Hindlimb muscle (tissue), 1 donor: ENCODE measurements around the gene FREM2. TPM values are rescaled to one million over a fixed set of nuclear protein-coding genes. Genes with fewer than 3 reads are reported as not detected.
A peak's percentile ranks its signal among the peaks of the same experiment; 100 is the strongest.

Source experiments
- DNase-seq: peaks from one replicate; pipeline ENCODE4 v3.0.0-alpha.2; 2013
- polyA plus RNA-seq: library from polyadenylated mRNA; unstranded; fragments of 120-200 nt; gene quantifications from one replicate; pipeline ENCODE4 v1.2.1, GENCODE V29; 2013; ENCODE audit not compliant: insufficient read length

FREM2 gene
- polyA plus RNA-seq, 1 donor, result 5.5 TPM

DNA sequence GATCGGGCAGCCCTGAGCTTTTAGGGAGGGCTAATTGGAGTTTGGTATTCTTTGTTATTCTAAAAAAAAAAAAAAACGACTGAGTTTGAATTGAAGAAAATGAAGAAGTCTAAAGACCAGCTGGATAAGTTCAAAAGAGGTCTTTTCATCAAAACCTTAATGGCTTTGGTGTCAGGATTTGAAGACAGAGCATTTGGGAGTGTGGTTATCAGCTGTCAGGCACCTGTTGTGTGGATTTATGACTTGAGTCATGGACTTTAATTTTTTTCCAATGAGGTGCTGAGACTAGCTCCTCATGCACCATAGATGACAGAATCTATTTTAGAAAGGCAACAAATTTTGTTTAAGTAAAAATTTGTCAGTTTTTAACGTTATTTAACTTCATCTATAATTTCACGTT lies 72.5 kb downstream of the FREM2 start:
- no peak for DNase-seq

DNA sequence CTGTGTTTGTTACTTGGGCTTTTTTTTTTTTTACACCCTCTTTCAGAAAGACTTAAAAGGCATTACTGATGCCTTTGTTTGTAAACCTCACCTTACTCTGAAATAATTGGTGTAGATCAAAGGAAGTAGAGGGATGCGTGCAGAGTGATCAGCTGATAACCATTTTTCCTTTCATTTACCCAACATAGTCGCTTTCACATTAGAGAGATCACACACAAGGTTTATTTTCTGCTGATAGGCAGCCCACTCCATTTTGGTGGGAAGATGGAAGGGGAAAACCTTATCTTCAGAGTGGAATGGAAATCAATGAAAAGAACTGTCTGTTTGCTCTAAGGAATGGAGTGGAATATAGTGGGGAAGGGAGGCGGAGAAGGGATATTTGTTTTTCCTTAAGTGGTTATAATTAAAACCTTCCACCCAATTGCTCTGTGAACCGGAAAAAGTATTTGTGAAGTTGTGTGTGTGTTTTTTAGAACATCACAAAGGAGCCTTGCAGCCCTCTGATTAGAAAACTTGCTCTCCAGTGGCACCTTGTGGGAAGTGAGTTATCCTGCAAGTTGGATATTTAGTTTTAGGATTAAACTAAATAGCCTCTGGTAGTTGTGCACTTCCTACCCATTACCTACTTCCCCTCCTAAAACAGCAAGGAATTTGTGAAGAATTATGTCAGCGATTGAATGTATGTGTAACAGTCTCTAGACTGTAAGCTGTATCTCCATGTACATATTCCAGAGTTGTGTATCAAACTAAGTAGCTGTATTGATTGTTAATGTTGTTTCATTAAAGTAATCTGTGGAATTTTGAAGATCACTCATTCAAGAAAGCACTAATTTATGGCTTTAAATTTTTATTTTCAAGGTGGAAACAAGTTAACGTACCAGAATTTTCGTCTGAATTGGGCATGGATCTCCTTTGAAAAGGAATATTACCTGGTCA lies 76.8 kb downstream of the FREM2 start:
- peak; percentile 11 for DNase-seq

DNA sequence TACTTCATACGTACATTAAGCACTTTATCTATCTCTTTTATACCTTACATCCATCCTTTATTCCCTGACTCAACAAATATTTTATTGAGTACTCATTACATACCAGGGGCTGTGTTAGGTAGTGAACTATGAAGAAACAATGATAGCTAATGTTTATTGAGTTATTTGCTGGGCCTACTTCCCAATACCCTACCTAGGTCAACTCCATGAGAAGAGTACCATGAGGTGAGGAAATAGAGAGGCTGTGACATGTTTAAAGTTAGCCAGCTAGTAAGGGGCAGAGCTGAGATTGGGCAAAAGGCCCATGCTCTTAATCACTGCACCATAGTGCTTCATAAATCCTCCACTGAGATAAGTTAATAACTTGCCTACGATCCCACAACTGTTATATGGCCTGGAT lies 79.9 kb downstream of the FREM2 start:
- no peak for DNase-seq

DNA sequence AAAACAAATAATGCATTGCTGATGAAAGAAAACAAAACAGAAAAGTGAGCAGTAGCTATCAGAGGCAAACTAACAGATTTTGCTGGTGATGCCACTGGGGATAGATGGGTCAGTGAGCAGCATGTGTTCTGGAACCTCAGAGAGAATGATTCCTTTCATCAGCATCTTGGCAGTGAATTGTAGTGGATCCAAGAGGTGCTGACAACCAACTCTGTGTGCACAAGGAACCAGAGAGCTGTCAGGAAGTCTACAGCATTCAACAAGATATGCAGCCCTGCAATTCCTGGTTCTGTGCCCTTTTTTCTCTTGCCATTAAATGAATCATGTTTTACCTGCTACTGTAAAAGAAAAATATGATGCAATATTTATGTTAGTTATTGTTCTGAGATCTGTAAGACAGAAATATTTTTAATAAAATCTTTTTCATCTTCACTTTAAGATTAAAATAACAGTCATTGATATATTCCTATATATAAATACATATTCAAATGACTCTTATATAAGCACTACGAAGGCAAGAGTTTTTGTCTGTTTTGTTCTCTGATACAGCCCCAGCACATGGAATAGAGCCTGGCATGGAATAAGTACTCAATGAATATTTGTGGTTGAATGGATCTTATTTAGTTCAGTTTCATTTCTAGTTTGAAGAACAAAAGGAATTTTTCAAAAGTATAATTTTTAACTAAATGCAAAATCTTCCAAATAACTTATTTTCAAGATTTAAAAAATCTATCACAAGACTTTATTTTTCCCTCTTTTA lies 80.8 kb downstream of the FREM2 start:
- no peak for DNase-seq

DNA sequence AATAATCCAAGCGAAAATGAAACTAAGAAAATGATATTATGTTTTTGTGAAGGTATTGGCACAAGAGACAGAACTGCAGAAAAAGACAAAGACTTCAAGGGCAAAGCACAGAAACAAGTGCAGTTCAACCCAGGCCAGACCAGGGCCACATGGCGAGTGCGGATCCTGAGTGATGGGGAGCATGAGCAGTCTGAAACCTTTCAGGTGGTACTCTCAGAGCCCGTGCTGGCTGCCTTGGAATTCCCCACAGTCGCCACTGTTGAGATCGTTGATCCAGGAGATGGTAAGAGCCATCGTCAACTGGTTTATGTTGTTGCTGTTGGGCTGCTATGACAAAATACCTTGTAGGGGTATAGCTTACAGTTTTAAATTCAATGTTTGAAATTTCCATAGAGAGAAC lies 82.6 kb downstream of the FREM2 start:
- no peak for DNase-seq

DNA sequence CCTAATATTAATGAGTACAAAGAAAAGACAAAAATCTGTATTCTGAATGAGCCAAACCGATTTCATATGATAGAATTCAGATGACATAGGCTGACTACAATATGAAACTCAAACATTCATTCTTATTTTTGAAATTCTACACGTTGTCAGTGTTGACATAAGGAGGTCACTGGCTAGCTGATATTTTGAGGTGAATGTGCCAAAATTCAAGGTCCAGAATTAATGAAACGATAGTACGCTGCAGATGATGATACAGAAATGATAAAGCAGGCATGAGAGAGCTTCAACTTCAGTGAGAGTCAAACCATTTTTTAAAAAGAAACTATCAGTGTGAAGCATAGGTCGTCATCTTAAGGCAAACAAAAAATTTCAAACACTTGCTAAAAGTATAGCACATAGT lies 88.2 kb downstream of the FREM2 start:
- no peak for DNase-seq

DNA sequence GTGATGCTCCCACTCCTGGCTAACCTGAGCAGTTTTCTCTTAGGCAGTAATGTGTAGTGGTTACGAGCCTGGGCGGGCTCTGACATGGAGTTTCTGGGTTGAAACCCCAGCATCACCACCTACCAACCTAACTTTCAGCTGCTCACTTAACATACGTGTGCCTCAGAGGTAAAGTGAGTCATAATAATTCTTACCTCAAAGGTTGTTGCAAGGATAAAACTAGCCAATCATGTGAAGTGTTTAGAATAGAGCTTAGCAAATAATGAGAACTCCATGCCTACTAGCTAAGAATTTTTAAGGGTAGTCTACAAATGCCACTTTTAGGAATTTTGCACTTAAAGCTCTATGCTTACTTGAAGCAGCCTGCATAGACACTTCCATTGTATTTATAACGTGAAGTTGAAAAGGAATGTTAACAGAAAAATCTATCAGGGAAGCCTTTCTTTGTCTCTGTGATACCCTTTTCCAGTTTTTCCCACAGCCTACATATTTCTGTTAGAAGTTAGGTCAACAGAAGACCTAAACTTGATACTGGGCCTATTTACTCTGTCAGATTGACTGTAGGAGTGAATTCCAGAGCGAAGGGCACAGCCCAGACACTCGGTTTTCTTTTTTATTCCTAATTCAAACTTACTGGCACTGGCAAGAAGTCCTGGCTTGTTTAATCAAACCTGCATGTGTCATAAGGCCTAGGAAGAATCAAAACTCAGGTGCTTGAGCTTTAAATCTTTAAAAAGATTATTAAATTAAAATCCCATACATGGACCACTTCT lies 90.7 kb downstream of the FREM2 start:
- no peak for DNase-seq

DNA sequence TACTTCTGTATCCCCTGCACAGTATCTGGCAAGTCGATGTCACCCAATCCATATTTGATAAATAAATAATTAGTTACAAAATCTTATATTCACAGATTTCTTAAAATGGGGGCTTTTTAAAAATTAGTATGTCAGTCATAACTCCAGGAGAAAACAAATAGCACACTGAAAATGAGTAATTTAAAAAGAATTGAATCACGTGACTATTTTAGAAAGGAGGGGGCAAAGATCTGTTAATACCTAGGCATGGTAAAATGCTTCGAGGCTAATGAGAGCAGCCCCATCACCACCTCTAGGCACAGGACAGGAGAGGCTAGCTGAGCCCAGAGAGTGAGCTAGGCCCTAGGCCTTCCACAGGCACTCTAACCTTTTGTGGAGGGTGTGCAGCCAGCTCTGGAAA lies 94.7 kb downstream of the FREM2 start:
- no peak for DNase-seq

DNA sequence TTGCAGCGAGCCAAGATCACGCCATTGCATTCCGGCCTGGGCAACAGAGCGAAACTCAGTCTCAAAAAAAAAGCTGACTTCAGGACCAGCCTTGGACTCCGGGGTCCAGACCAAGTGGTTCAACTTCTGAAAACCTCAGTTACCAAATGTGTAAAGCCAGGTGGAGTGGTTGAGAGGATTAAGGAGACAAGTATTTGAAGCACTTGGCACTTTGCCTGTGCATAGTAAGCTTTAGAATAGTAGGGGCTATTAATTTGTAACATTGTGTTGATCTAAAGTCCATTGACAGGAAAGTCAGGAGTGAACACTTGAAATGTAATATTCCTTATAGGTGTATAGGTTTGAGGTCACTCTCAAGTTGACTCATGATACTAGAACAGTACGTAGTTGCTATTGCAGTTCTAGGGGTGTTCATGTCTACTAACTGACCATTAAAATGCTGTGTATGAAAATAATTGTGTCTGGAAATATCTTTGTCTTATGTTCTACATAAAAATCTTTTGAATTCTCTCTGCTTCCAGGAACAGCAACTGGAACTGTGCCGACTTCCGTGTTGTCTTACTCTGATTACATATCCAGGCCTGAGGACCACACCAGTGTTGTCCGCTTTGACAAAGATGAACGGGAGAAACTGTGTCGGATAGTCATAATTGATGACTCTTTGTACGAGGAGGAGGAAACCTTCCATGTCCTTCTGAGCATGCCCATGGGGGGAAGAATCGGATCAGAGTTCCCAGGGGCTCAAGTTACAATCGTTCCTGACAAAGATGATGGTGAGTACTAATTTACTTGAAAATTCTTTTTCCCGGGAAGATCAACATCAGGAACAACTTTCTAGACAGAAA lies 97.4 kb downstream of the FREM2 start:
- peak; percentile 9 for DNase-seq

DNA sequence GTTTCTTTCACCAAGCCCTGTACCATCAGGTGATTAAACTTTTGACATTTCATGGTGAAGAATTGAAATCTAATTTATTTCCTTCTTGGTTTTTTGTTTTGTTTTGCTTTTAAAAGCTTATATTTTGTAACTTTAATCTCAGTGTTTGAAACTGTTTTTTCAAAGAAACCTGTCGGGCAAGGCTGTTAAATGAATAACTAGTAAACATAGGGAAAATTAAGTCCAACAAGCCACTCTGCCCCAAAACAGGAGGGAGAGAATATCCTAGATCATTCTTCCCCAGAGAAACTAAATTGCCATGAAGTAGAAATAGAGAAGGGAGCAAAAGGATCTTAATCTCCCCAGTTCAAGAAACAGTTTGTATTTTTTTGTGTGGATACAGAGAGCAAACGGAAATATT lies 98.2 kb downstream of the FREM2 start:
- DNase-seq, result no peak

DNA sequence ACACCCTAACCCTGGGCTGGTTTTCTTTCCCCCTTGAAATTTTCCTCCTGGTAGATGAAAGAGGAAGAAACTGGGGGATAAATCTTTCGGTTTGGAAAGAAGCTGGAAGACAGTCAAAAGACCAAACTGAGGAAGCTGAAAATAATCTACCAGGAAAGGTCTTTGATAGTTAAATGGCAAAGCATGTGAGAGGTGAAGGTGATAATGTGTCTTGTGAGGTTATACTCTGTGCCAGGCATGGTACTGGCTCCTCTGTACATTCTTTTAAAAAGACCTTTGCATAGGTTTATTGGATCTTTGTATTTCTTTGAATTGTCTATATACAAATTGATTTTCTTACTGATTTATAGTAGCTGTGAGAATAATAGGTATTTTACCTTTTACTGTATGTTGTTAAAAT lies 98.6 kb downstream of the FREM2 start:
- DNase-seq, result no peak

DNA sequence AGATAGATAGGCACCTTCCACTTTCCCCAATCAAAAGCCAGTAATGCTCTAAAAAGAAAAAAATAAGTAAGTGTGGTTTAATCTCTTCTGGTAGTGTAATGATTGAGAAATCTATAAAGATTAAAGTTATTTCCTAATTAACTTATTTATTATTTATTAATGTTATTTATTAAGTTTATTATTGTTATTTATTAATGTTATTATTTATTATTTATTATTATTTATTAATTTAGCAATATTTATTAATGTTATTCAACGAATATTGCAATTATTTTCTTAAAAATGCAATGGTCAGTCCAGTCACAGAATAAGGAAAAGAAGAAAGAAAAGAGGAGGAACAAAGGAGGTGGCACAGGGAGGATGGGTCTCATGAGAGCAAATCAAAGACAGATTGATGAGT lies 100.7 kb downstream of the FREM2 start:
- no peak for DNase-seq

DNA sequence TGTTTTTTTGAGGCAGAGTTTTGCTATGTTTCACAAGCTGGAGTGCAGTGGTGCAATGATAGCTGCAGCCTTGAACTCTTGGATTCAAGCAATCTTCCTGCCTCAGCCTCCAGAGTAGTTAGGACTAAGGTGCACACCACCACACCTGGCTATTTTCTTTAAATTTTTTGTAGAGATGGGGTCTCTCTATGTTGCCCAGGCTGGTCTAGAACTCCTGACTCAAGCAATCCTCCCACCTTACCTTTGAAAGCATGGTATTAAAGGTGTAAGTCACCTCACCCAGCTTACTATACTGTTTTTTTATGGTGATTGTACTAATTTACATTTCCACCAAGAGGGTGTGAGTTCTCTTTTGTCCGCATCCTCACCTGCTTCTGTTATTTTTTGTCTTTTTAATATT lies 110.0 kb downstream of the FREM2 start:
- no peak for DNase-seq

DNA sequence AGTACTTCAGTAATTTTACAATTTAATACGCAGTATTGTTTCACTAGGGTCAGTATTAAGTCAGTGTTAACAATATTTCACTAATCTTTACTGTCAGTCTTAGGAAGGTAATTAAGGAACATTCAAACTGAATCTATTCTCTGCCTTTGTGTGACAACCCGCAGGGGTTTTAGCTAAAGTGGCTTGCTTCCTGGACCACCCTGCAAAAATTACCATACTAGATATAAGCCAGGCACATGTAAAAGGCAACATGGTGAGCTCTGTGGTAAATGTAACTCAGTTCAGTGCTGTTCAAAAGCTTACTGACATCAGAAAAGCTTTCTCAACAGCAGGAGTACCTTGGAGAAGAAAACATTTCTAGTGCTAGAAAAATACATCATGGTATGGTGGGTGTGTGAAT lies 116.7 kb downstream of the FREM2 start:
- DNase-seq, result no peak

DNA sequence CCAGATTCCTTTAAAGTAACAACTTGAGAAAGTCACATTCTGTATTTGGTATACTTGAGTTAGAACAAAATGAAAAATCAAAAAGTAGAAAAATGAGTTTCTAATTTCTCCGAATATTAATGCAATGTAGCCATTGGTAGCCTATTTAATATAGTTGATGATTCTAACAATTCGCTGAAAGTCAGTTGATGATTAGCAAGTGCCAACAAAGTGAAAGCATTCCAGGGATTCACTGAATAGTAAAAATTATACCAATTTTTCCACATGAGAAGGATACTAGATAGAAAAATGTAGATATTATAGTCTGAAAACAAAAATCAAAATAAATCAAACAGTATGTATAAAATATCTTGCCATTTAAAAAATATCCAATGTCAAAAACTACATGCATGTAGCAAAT lies 117.2 kb downstream of the FREM2 start:
- DNase-seq, result no peak

DNA sequence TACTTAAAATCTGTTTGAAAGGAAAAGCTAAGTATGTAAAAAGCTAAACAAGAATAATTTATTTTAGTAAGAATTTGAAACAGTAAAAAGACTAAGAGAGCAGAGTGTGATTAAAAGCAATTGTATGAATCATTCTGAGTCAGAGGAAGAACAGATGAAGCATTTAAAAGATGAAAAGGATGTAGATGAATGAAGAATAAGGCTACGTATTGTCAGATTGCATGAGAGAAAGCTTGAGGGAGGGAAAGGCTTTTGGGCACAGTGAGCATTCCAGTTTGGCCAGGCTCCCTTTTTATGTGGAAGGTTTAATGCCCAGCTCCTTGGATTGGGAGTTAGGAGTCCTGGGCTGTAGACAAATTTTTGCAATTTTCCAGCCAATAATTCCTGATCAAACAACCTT lies 117.7 kb downstream of the FREM2 start:
- DNase-seq, result no peak

DNA sequence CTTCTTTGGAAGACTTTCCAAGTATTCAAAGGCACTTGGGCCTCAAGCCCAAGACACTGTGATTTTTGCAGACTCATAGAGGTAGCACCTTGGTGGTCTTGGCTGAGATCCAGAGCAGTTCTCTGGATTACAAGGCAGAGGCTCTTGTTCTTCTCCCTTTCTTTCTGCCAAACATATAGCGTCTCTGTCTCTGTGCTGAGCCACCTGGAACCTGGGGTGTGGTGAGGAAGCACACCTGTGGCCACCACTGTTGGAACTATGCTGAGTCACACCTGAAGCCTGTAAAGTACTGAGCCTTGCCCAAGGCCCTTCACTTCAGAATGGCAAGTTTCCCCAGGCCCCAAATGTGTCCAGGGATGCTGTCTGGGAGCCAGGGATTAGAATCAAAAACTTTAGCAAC lies 127.5 kb downstream of the FREM2 start:
- no peak for DNase-seq

DNA sequence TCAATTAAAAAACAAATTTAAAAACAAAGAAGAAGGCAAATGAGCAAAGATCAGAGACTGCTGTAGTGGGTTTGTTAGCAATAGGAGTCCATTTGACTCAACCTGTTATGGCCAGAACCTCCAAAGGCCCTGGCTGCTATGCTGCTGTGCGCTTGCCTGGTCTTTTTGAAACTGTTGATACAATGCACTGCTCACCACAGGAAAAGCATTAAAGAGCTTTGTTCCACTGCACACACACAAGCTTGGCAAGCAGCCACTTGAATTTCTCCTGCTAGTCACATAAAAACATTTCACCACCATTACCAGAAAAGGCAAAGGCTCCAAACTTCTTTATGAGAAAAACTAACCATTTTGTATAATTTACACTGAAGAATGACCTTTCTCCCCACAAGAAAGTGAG lies 132.2 kb downstream of the FREM2 start:
- no peak for DNase-seq

DNA sequence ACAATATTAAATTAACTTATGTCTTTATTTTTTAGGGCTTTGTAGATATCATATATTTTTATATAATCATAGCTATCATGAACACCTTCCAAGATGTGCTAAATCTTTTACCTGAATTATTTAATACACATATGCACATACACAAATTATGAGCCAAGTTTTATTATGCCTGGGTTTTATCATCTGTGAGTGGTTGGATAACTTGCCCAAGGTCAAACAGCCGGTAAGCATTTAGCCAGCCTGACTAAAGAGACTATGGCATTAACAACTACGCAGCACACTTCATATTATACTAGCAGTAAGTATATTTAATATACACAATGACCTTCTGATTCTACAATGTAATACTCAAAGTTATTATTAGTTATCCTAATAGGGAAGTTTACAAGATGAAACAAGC lies 132.7 kb downstream of the FREM2 start:
- DNase-seq, result no peak

DNA sequence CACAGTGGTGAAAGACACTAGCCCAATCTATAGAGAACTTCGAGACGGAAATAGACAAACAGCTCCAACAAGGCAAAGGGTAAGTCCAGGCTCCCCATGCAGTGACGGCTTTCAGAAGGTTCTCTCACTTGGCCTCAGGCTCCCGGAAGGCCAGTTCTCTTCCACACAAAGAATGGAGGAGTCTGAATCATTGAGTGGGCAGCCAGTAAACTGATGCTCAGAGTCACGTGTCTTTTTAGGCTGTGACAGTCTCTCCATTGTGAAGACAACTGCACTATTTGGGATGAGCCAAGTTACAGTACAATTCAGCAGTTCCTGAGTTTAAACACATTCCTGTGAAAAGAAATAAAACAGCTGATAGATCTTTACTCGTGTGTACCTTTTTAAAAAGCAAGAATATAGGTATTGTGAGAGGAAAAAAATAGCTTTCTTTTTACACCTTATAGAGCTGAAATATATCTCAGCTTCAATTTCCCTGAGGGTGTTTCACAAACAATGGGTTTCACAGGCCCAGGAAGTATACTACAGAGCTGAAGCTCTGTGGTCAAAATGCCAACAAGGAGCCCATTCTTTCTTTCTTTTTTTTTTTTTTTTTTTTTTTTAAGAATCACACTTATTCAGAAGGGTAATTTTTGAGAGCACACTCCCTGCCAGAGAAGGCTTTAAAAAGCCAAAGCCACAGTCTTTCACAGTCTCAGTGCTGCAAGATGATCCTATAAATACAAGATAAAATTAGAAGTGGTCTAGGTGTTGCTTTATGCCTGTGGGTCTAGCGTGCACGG lies 135.1 kb downstream of the FREM2 start:
- no peak for DNase-seq

DNA sequence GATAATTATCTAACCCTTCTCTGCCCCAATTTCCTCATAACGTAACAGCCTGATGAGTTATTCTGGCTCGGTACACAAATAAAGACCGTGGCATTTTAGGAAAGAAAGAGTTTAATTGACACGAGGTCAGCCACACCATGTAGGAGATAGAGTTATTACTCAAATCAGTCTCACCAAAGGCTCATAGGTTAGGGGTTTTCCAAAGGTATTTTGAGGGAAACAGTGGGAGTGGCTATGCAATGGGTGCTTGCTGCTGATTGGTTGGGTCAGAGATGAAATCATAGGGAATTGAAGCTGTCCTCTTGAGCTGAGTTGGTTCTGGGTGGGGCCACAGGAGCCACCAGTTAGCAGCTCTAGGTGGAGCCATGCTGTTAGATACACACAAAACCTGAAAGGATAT lies 137.5 kb downstream of the FREM2 start:
- DNase-seq, result no peak
